K562 (cell line): Measurements from ENCODE around the gene NXF1. TPM values are rescaled to one million over a fixed set of nuclear protein-coding genes. Genes with fewer than 3 reads are reported as not detected.

Experiments
- ESRRB ChIP-seq: fragments of 250-450 bp; sonication (Bioruptor Pico); IDR thresholded peaks from 2 replicates; pipeline ENCODE4 v1.5.0; 2020; ENCODE audit warnings: mild to moderate bottlenecking, moderate library complexity, borderline replicate concordance
- EWSR1 ChIP-seq: fragments of 450-650 bp; IDR thresholded peaks from 2 replicates; pipeline ENCODE4 v1.6.1; 2018; ENCODE audit warnings: borderline replicate concordance, mild to moderate bottlenecking, low read depth, moderate library complexity; ENCODE audit not compliant: partially characterized antibody
- GABPB1 ChIP-seq: sonication (generic); formaldehyde crosslinking; IDR thresholded peaks from 2 replicates; pipeline ENCODE4 v1.8.0; 2022; ENCODE audit warnings: mild to moderate bottlenecking, missing genetic modification reagents
- GTF2F1 ChIP-seq: IDR thresholded peaks from 2 replicates; pipeline ENCODE4 v1.6.1; 2011; ENCODE audit warnings: low read depth, low read length, improper control_type of control experiment
- HOMEZ ChIP-seq: fragments of 250-450 bp; sonication (Bioruptor Pico); IDR thresholded peaks from 2 replicates; pipeline ENCODE4 v1.4.0; 2020; ENCODE audit warnings: mild to moderate bottlenecking, moderate library complexity
- L3MBTL2 ChIP-seq: fragments of 450-650 bp; IDR thresholded peaks from 2 replicates; pipeline ENCODE4 v1.6.1; 2016; ENCODE audit warnings: mild to moderate bottlenecking, moderate library complexity
- NFRKB ChIP-seq: fragments of 450-650 bp; IDR thresholded peaks from 2 replicates; pipeline ENCODE4 v1.6.1; 2016; ENCODE audit warnings: low read depth
- POLR2G ChIP-seq: fragments of 200-400 bp; formaldehyde crosslinking; IDR thresholded peaks from 2 replicates; pipeline ENCODE4 v1.6.1; 2017; ENCODE audit warnings: low read depth, mild to moderate bottlenecking, antibody characterized with exemption, low read length, moderate library complexity
- SNAPC5 ChIP-seq: fragments of 250-450 bp; sonication (Bioruptor Pico); IDR thresholded peaks from 2 replicates; pipeline ENCODE4 v1.8.0; 2021; ENCODE audit warnings: moderate library complexity, mild to moderate bottlenecking, inconsistent platforms
- SRSF9 ChIP-seq: fragments of 200-400 bp; formaldehyde crosslinking; IDR thresholded peaks from 2 replicates; pipeline ENCODE4 v1.6.1; 2017; ENCODE audit warnings: low read depth, low read length, borderline replicate concordance
- ZBTB34 ChIP-seq: fragments of 250-450 bp; sonication (Bioruptor Pico); IDR thresholded peaks from 2 replicates; pipeline ENCODE4 v1.8.0; 2021; ENCODE audit warnings: mild to moderate bottlenecking, moderate library complexity
- ZNF175 ChIP-seq: fragments of 200-800 bp; sonication (Bioruptor generic); IDR thresholded peaks from 2 replicates; pipeline ENCODE4 v1.6.1; 2016; ENCODE audit warnings: low read depth, mild to moderate bottlenecking, missing genetic modification characterization, missing compliant biosample characterization
- ZNF57 ChIP-seq: fragments of 450-650 bp; formaldehyde crosslinking; IDR thresholded peaks from 2 replicates; pipeline ENCODE4 v1.4.0; 2020; ENCODE audit warnings: mild to moderate bottlenecking, moderate library complexity
- polyA plus RNA-seq, 8 experiments: library from polyadenylated mRNA; depleted of rRNA in 4 of 8; stranded (reverse) in 5 of 8; unstranded in 3 of 8; fragments of >200 nt; fragmentation: Nextera tagmentation in 2 of 8; fragmentation: Illumina TruSeq in 1 of 8; extraction: Ambion mirVana in 2 of 8; extraction: Trizol in 1 of 8; gene quantifications; 2 replicates each; pipeline versions ENCODE4 v1.2.1 to v1.2.3, GENCODE V29; 2011 to 2014; ENCODE audit warnings: inconsistent platforms in 1 of 8, missing spikeins in 1 of 8
- total RNA-seq, 7 experiments: library from RNA; depleted of rRNA in 6 of 7; stranded (reverse); fragments of >200 nt in 6 of 7; fragmentation: Illumina TruSeq in 2 of 7; extraction: Trizol in 2 of 7; gene quantifications; 2 replicates each; pipeline versions ENCODE4 v1.2.1 to v1.2.3, GENCODE V29; 2011 to 2021; ENCODE audit warnings: low replicate concordance in 1 of 7
- TF ChIP-seq, protein P1 (sequence below): sonication (generic); formaldehyde crosslinking; IDR thresholded peaks from 2 replicates; pipeline ENCODE4 v1.9.0; 2022; ENCODE audit warnings: mild to moderate bottlenecking, missing genetic modification reagents
- TF ChIP-seq, protein P2 (sequence below): fragments of 200-400 bp; formaldehyde crosslinking; IDR thresholded peaks from 2 replicates; pipeline ENCODE4 v1.6.1; 2017; ENCODE audit warnings: mild to moderate bottlenecking, low read depth, low read length, moderate library complexity
- TF ChIP-seq, protein P3 (sequence below): fragments of 450-650 bp; IDR thresholded peaks from 2 replicates; pipeline ENCODE4 v1.6.1; 2016; ENCODE audit warnings: borderline replicate concordance
- TF ChIP-seq, protein P4 (sequence below), 2 experiments: fragments of 250-450 bp in 1 of 2; fragments of 450-650 bp in 1 of 2; sonication (Bioruptor Pico) in 1 of 2; IDR thresholded peaks; 2 replicates each; pipeline versions ENCODE4 v1.6.1 to v1.8.0; 2016 to 2021; ENCODE audit warnings: mild to moderate bottlenecking in 2 of 2, moderate library complexity in 2 of 2, missing compliant biosample characterization in 1 of 2, missing genetic modification characterization in 1 of 2

NXF1 gene
- total and polyA plus RNA-seq, 9 of the 15 experiments (the other 6 are each of a cell fraction or from before 2014, with no cell fraction given), result 18.1 to 98.3 (median 35.8) TPM

GRCh38 chr11:62805076-62805892 lies at the start of gene NXF1 (continued):
- TF ChIP-seq ZNF175 (CRISPR knock-in tag) (no peak), SRSF9 (no peak), GABPB1 (peak; percentile 88), GTF2F1 (peak; percentile 98), L3MBTL2 (peak; percentile 52), HOMEZ (no peak), SNAPC5 (CRISPR knock-in tag) (no peak), ZBTB34 (CRISPR knock-in tag) (no peak), NFRKB (0 out of 2 replicates have a peak, but pooled peaks have one; percentile 49), POLR2G (peak; percentile 100), ZNF57 (CRISPR knock-in tag) (no peak), ESRRB (no peak), EWSR1 (no peak)
- TF ChIP-seq, protein P1, sequence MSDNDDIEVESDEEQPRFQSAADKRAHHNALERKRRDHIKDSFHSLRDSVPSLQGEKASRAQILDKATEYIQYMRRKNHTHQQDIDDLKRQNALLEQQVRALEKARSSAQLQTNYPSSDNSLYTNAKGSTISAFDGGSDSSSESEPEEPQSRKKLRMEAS (CRISPR knock-in tag), result peak; percentile 73
- TF ChIP-seq, protein P2, sequence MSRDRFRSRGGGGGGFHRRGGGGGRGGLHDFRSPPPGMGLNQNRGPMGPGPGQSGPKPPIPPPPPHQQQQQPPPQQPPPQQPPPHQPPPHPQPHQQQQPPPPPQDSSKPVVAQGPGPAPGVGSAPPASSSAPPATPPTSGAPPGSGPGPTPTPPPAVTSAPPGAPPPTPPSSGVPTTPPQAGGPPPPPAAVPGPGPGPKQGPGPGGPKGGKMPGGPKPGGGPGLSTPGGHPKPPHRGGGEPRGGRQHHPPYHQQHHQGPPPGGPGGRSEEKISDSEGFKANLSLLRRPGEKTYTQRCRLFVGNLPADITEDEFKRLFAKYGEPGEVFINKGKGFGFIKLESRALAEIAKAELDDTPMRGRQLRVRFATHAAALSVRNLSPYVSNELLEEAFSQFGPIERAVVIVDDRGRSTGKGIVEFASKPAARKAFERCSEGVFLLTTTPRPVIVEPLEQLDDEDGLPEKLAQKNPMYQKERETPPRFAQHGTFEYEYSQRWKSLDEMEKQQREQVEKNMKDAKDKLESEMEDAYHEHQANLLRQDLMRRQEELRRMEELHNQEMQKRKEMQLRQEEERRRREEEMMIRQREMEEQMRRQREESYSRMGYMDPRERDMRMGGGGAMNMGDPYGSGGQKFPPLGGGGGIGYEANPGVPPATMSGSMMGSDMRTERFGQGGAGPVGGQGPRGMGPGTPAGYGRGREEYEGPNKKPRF, result no peak
- TF ChIP-seq, protein P3, sequence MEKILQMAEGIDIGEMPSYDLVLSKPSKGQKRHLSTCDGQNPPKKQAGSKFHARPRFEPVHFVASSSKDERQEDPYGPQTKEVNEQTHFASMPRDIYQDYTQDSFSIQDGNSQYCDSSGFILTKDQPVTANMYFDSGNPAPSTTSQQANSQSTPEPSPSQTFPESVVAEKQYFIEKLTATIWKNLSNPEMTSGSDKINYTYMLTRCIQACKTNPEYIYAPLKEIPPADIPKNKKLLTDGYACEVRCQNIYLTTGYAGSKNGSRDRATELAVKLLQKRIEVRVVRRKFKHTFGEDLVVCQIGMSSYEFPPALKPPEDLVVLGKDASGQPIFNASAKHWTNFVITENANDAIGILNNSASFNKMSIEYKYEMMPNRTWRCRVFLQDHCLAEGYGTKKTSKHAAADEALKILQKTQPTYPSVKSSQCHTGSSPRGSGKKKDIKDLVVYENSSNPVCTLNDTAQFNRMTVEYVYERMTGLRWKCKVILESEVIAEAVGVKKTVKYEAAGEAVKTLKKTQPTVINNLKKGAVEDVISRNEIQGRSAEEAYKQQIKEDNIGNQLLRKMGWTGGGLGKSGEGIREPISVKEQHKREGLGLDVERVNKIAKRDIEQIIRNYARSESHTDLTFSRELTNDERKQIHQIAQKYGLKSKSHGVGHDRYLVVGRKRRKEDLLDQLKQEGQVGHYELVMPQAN, result peak; percentile 64; the same call in 1 of the 2 replicates
- TF ChIP-seq, protein P4, sequence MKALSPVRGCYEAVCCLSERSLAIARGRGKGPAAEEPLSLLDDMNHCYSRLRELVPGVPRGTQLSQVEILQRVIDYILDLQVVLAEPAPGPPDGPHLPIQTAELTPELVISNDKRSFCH (CRISPR knock-in tag; IDR thresholded peaks at IDR 0.05), result no peak
- TF ChIP-seq, protein P4 (tag; IDR thresholded peaks at IDR 0.05), result peak; percentile 51; the same call in 1 of the 2 replicates
